ENCODE measurements around the gene IVD.

- no peak for TF ChIP-seq CTCF (IDR thresholded peaks at IDR 0.05)
- TF ChIP-seq EZH2 (IDR thresholded peaks at IDR 0.05; ENCODE audit: borderline replicate concordance, insufficient read depth, low read depth, low read length, poor library complexity, severe bottlenecking), result no peak
Observed at GRCh38 chr15:40420793-40421192, 15.2 kb downstream of the IVD start.
